HepG2 (cell line): Measurements from ENCODE around the gene SUPT6H. TPM values are rescaled to one million over a fixed set of nuclear protein-coding genes. Genes with fewer than 3 reads are reported as not detected.

Source experiments
- ADNP ChIP-seq: sonication (generic); formaldehyde crosslinking; IDR thresholded peaks from 2 replicates; pipeline ENCODE4 v1.4.0; 2020; ENCODE audit warnings: missing genetic modification reagents
- AGO2 ChIP-seq: fragments of 200-400 bp; formaldehyde crosslinking; optimal IDR thresholded peaks from 2 replicates; pipeline ENCODE3; 2017; ENCODE audit warnings: mild to moderate bottlenecking, low read depth, low read length, moderate library complexity
- BATF2 ChIP-seq: sonication (generic); formaldehyde crosslinking; IDR thresholded peaks from 2 replicates; pipeline ENCODE4 v1.8.0; 2022; ENCODE audit warnings: mild to moderate bottlenecking, missing genetic modification reagents, moderate library complexity
- CREB1 ChIP-seq, 2 experiments: fragments of 450-650 bp in 1 of 2; IDR thresholded peaks; 2 replicates each; pipeline ENCODE4 v1.6.1; 2016 to 2017; ENCODE audit warnings: control low read depth in 1 of 2, mild to moderate bottlenecking in 1 of 2, missing compliant biosample characterization in 1 of 2, missing genetic modification characterization in 1 of 2
- DNMT1 ChIP-seq: sonication (generic); formaldehyde crosslinking; IDR thresholded peaks from 2 replicates; pipeline ENCODE4 v1.5.1; 2020; ENCODE audit warnings: mild to moderate bottlenecking, missing genetic modification reagents
- FOXP1 ChIP-seq, 2 experiments: fragments of 450-650 bp in 1 of 2; IDR thresholded peaks; 2 replicates each; pipeline ENCODE4 v1.6.1; 2017 to 2018; ENCODE audit warnings: antibody characterized with exemption in 1 of 2
- MED13 ChIP-seq: sonication (generic); formaldehyde crosslinking; IDR thresholded peaks from 2 replicates; pipeline ENCODE4 v1.5.0; 2020; ENCODE audit warnings: missing genetic modification reagents
- MED8 ChIP-seq: sonication (generic); formaldehyde crosslinking; IDR thresholded peaks from 2 replicates; pipeline ENCODE4 v1.8.1; 2023; ENCODE audit warnings: mild to moderate bottlenecking, missing genetic modification reagents; ENCODE audit not compliant: insufficient replicate concordance
- MYNN ChIP-seq: sonication (generic); formaldehyde crosslinking; IDR thresholded peaks from 2 replicates; pipeline ENCODE4 v1.4.0; 2020; ENCODE audit warnings: mild to moderate bottlenecking, low read depth, missing genetic modification reagents
- REPIN1 ChIP-seq: sonication (generic); formaldehyde crosslinking; IDR thresholded peaks from 2 replicates; pipeline ENCODE4 v1.8.0; 2022; ENCODE audit warnings: missing genetic modification reagents, low read depth, mild to moderate bottlenecking, borderline replicate concordance
- REST ChIP-seq, 2 experiments: IDR thresholded peaks; 2 replicates each; pipeline ENCODE4 v1.6.1; 2011 to 2012; ENCODE audit warnings: low read length in 2 of 2, borderline replicate concordance in 1 of 2, low read depth in 1 of 2, mild to moderate bottlenecking in 1 of 2, moderate library complexity in 1 of 2
- SMAD1 ChIP-seq: sonication (generic); formaldehyde crosslinking; IDR thresholded peaks from 2 replicates; pipeline ENCODE4 v1.4.0; 2020; ENCODE audit warnings: missing genetic modification reagents, low read depth, mild to moderate bottlenecking, borderline replicate concordance
- SP2 ChIP-seq: sonication (generic); formaldehyde crosslinking; IDR thresholded peaks from 2 replicates; pipeline ENCODE4 v1.5.1; 2020; ENCODE audit warnings: mild to moderate bottlenecking, missing genetic modification reagents
- TAF15 ChIP-seq: fragments of 200-400 bp; formaldehyde crosslinking; IDR thresholded peaks from one replicate; pipeline ENCODE4 v1.6.1; 2018; ENCODE audit warnings: mild to moderate bottlenecking, low read depth, low read length; ENCODE audit not compliant: poor library complexity, severe bottlenecking
- ZFP62 ChIP-seq: sonication (generic); formaldehyde crosslinking; IDR thresholded peaks from 2 replicates; pipeline ENCODE4 v1.4.0; 2020; ENCODE audit warnings: missing genetic modification reagents
- ZNF354B ChIP-seq: sonication (generic); formaldehyde crosslinking; IDR thresholded peaks from 2 replicates; pipeline ENCODE4 v1.8.0; 2022; ENCODE audit warnings: mild to moderate bottlenecking, missing genetic modification reagents
- ZNF547 ChIP-seq: sonication (generic); formaldehyde crosslinking; IDR thresholded peaks from 2 replicates; pipeline ENCODE4 v1.5.1; 2020; ENCODE audit warnings: mild to moderate bottlenecking, missing genetic modification reagents
- ZNF550 ChIP-seq: sonication (generic); formaldehyde crosslinking; IDR thresholded peaks from 2 replicates; pipeline ENCODE4 v1.4.0; 2020; ENCODE audit warnings: mild to moderate bottlenecking, missing genetic modification reagents, borderline replicate concordance
- polyA plus RNA-seq, 8 experiments: library from polyadenylated mRNA; depleted of rRNA in 3 of 8; stranded (reverse) in 7 of 8; unstranded in 1 of 8; fragments of >200 nt; fragmentation: Illumina TruSeq in 4 of 8; extraction: Trizol in 4 of 8; gene quantifications; 2 replicates each; pipeline versions ENCODE4 v1.2.1 to v1.2.3, GENCODE V29; 2011 to 2016; ENCODE audit warnings: low read depth in 4 of 8, missing spikeins in 1 of 8, mixed read lengths in 1 of 8; ENCODE audit not compliant: insufficient read depth in 1 of 8
- total RNA-seq, 5 experiments: library from RNA; depleted of rRNA; stranded (reverse); fragments of >200 nt; fragmentation: Illumina TruSeq; extraction: Trizol; gene quantifications; 2 replicates each; pipeline ENCODE4 v1.2.3, GENCODE V29; 2016; ENCODE audit warnings: low read depth in 1 of 5
- TF ChIP-seq, protein P1 (sequence below): sonication (generic); formaldehyde crosslinking; conservative IDR thresholded peaks from 2 replicates; pipeline ENCODE4 v1.5.0; 2020; ENCODE audit warnings: missing genetic modification reagents

Gene SUPT6H
- total and polyA plus RNA-seq, 2 of the 13 experiments (the other 11 are each of a cell fraction or from before 2014, with no cell fraction given) = 32.7 to 39.9 TPM

GRCh38 chr17:28710861-28711722 lies 49.1 kb downstream of the SUPT6H start (continued):
- TF ChIP-seq, protein P1, sequence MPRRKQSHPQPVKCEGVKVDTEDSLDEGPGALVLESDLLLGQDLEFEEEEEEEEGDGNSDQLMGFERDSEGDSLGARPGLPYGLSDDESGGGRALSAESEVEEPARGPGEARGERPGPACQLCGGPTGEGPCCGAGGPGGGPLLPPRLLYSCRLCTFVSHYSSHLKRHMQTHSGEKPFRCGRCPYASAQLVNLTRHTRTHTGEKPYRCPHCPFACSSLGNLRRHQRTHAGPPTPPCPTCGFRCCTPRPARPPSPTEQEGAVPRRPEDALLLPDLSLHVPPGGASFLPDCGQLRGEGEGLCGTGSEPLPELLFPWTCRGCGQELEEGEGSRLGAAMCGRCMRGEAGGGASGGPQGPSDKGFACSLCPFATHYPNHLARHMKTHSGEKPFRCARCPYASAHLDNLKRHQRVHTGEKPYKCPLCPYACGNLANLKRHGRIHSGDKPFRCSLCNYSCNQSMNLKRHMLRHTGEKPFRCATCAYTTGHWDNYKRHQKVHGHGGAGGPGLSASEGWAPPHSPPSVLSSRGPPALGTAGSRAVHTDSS (CRISPR knock-in tag) = 0 out of 2 replicates have a peak, but pooled peaks have one; percentile 47
- no peak for TF ChIP-seq REPIN1 (CRISPR knock-in tag)
- TF ChIP-seq FOXP1 (IDR thresholded peaks at IDR 0.05) = no peak
- TF ChIP-seq FOXP1 (CRISPR knock-in tag; IDR thresholded peaks at IDR 0.05) = no peak
- TF ChIP-seq MYNN (CRISPR knock-in tag) = no peak
- TF ChIP-seq MED8 = no peak
- TF ChIP-seq ZNF547 (CRISPR knock-in tag) = peak; percentile 87
- no peak for TF ChIP-seq BATF2
- TF ChIP-seq ZNF354B (CRISPR knock-in tag) = no peak; the same call in 1 of the 2 replicates
- TF ChIP-seq DNMT1 = 0 out of 2 replicates have a peak, but pooled peaks have one; percentile 34
- TF ChIP-seq MED13 (CRISPR knock-in tag) = no peak
- peak; percentile 84 for TF ChIP-seq AGO2
- peak in 1 of 2 experiments; percentile 72; a peak in 1 of 4 replicates for TF ChIP-seq REST (IDR thresholded peaks at IDR 0.05; ENCODE audit: borderline replicate concordance in 1 of 2, low read depth in 1 of 2, low read length in 2 of 2)
- no peak; the same call in 1 of the 2 replicates for TF ChIP-seq CREB1 (IDR thresholded peaks at IDR 0.05)
- no peak for TF ChIP-seq CREB1 (CRISPR knock-in tag; IDR thresholded peaks at IDR 0.05)
- peak; percentile 79 for TF ChIP-seq TAF15
- TF ChIP-seq ZFP62 (CRISPR knock-in tag) = no peak
- peak; percentile 77 for TF ChIP-seq SP2 (CRISPR knock-in tag)
- TF ChIP-seq ADNP (CRISPR knock-in tag) = no peak
- TF ChIP-seq ZNF550 (CRISPR knock-in tag) = 0 out of 2 replicates have a peak, but pooled peaks have one; percentile 40
- TF ChIP-seq SMAD1 (CRISPR knock-in tag) = no peak
